Smooth muscle cell (in vitro differentiated cells): ENCODE data around the gene SFXN1. TPM values are rescaled to one million over a fixed set of nuclear protein-coding genes. Genes with fewer than 3 reads are reported as not detected.

Source experiments
- DNase-seq: peaks from one replicate; lab custom pipeline; 2025; ENCODE audit not compliant: unreplicated experiment; lab: John Stamatoyannopoulos, UW
- H2AFZ ChIP-seq: fragments of 200-600 bp; sonication (generic); 2 replicates; pipeline ENCODE4 v1.6.0; 2016; ENCODE audit warnings: antibody characterized with exemption, low read depth, mild to moderate bottlenecking
- H3F3A ChIP-seq: fragments of 200-600 bp; sonication (generic); 2 replicates; pipeline ENCODE4 v1.6.0; 2017; ENCODE audit warnings: antibody characterized with exemption, low read depth
- H3K27ac ChIP-seq: fragments of 200-600 bp; sonication (generic); 2 replicates; pipeline ENCODE4 v1.5.1; 2016; ENCODE audit warnings: low read depth, mild to moderate bottlenecking
- H3K27me3 ChIP-seq: fragments of 200-600 bp; sonication (generic); 2 replicates; pipeline ENCODE4 v1.6.1; 2016; ENCODE audit warnings: low read depth, mild to moderate bottlenecking
- H3K36me3 ChIP-seq: fragments of 200-600 bp; sonication (generic); 2 replicates; pipeline ENCODE4 v1.5.1; 2016; ENCODE audit warnings: low read depth
- H3K4me1 ChIP-seq: fragments of 200-600 bp; sonication (generic); 2 replicates; pipeline ENCODE4 v1.5.1; 2016; ENCODE audit warnings: low read depth
- H3K4me2 ChIP-seq: fragments of 200-600 bp; sonication (generic); 2 replicates; pipeline ENCODE4 v1.6.0; 2016; ENCODE audit warnings: mild to moderate bottlenecking
- H3K4me3 ChIP-seq: fragments of 200-600 bp; sonication (generic); 2 replicates; pipeline ENCODE4 v1.5.1; 2016; ENCODE audit warnings: mild to moderate bottlenecking
- H3K79me2 ChIP-seq: fragments of 200-600 bp; sonication (generic); 2 replicates; pipeline ENCODE4 v1.6.0; 2016; ENCODE audit warnings: low read depth, mild to moderate bottlenecking
- H3K9ac ChIP-seq: fragments of 200-600 bp; sonication (generic); 2 replicates; pipeline ENCODE4 v1.6.0; 2016; ENCODE audit warnings: low read depth
- H3K9me3 ChIP-seq: fragments of 200-600 bp; sonication (generic); replicated peaks from 2 replicates; pipeline ENCODE4 v1.5.1; 2016; ENCODE audit warnings: low read depth
- H4K20me1 ChIP-seq: fragments of 200-600 bp; sonication (generic); 2 replicates; pipeline ENCODE4 v1.6.0; 2016; ENCODE audit warnings: low read depth
- WGBS: methylation state at CpG from one replicate; pipeline ENCODE4 v1.1.7; 2016; ENCODE audit warnings: low lambda C conversion rate; 5-methylcytosine and 5-hydroxymethylcytosine counted together
- polyA plus RNA-seq: library from polyadenylated mRNA; unstranded; fragments of >200 nt; fragmentation: Nextera tagmentation; extraction: Ambion mirVana; gene quantifications from 2 replicates; pipeline ENCODE4 v1.2.1, GENCODE V29; 2016
- total RNA-seq: library from RNA; depleted of rRNA; stranded (reverse); fragments of >200 nt; gene quantifications from 2 replicates; pipeline ENCODE4 v1.2.3, GENCODE V29; 2014
- TF ChIP-seq, protein P1 (sequence below): fragments of 200-600 bp; sonication (generic); IDR thresholded peaks from 2 replicates; pipeline ENCODE4 v1.5.1; 2017; ENCODE audit warnings: borderline replicate concordance, mild to moderate bottlenecking, antibody characterized with exemption; ENCODE audit not compliant: insufficient read depth, poor library complexity, severe bottlenecking

The SFXN1 gene
- total and polyA plus RNA-seq, 2 experiments from 2014 or later: 63.9 to 136 TPM

DNA sequence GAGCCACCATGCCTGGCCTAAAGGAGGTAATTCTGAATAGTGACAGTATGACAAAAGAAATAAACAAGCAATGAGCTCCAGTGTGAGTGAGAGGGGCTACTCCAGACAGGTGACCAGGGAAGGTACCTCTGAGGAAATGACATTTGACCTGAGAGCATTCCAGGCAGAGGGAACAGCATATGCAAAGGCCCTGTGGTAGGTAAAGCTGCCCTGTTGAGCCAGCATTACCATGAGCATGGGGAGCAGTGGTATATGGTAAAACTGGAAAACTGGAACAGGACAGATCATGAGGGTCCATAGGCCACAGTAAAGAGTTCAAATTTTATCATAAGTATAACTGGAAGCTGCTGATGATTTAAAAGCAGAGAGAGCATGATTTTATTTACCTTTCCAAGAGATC is 6.0 kb upstream of the SFXN1 start:
- TF ChIP-seq, protein P1, sequence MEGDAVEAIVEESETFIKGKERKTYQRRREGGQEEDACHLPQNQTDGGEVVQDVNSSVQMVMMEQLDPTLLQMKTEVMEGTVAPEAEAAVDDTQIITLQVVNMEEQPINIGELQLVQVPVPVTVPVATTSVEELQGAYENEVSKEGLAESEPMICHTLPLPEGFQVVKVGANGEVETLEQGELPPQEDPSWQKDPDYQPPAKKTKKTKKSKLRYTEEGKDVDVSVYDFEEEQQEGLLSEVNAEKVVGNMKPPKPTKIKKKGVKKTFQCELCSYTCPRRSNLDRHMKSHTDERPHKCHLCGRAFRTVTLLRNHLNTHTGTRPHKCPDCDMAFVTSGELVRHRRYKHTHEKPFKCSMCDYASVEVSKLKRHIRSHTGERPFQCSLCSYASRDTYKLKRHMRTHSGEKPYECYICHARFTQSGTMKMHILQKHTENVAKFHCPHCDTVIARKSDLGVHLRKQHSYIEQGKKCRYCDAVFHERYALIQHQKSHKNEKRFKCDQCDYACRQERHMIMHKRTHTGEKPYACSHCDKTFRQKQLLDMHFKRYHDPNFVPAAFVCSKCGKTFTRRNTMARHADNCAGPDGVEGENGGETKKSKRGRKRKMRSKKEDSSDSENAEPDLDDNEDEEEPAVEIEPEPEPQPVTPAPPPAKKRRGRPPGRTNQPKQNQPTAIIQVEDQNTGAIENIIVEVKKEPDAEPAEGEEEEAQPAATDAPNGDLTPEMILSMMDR: no peak
- DNase-seq: no peak
- H2AFZ ChIP-seq: no peak overlapping the region
- H3K9me3 ChIP-seq: no peaks in the 10 kb centered on the region
- no peak overlapping the region for H3K9ac ChIP-seq
- no peaks in the 10 kb centered on the region for H3K27me3 ChIP-seq
- H3K4me1 ChIP-seq: no peaks in the 10 kb centered on the region
- no peak overlapping the region for H3K4me3 ChIP-seq
- H3K36me3 ChIP-seq: no peaks in the 10 kb centered on the region
- no peak overlapping the region for H3K4me2 ChIP-seq
- H3F3A ChIP-seq: no peaks in the 10 kb centered on the region
- no peaks in the 10 kb centered on the region for H4K20me1 ChIP-seq
- H3K79me2 ChIP-seq: no peaks in the 10 kb centered on the region
- H3K27ac ChIP-seq: no peak overlapping the region

DNA sequence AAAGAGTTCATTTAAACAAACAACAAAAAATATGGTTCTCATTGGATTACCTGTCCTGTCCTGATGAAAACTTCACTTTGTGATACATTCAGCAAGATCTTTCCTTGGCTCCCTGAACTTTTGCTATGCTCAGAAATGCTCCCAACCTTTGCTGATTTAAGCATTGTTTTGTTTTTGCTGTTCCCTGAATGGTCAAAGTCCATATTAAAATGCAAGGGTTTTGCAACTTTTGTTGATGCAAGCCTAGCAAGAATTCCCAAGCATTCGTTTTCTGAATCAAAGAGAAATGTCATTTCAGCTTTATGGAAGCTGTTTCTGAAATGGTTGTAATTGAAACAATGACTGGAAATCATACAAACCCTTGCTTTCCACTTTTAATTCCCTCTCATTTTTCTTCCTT is 3.1 kb upstream of the SFXN1 start:
- H3K27ac ChIP-seq: no peak overlapping the region
- H3K79me2 ChIP-seq: peaks cover 18% of the 10 kb centered on the region
- no peak overlapping the region for H3K9ac ChIP-seq
- H3K27me3 ChIP-seq: no peaks in the 10 kb centered on the region
- WGBS: 86% methylated on average over 1 of the region's 1 CpG
- no peaks in the 10 kb centered on the region for H3K36me3 ChIP-seq
- no peaks in the 10 kb centered on the region for H3K9me3 ChIP-seq
- no peaks in the 10 kb centered on the region for H3F3A ChIP-seq
- peaks cover 8% of the 10 kb centered on the region for H3K4me1 ChIP-seq
- H3K4me3 ChIP-seq: no peak overlapping the region
- H4K20me1 ChIP-seq: peaks cover 6% of the 10 kb centered on the region
- H2AFZ ChIP-seq: no peak overlapping the region
- no peak for DNase-seq
- no peak overlapping the region for H3K4me2 ChIP-seq
- TF ChIP-seq, protein P1: no peak

DNA sequence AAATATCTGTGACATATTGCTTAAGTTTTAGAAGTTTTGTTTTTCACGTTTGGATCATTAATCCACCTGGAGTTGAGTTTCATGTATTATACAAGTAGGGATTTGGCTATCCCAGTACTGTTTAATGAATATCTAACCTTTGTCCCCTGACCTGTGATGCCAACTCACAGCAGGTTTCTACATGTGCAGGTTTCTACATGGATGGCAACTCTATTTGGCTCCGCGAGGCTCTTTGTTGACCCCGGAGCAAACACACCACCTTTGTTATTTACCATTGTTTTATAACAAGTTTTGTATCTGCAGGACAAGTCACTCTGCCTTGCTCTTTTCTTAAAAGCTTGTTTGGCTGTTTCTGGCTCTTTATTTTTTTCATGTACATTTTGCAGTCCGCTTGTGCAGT is 920 bp upstream of the SFXN1 start:
- no peaks in the 10 kb centered on the region for H3K36me3 ChIP-seq
- H3K4me1 ChIP-seq: peaks cover 8% of the 10 kb centered on the region
- H3K79me2 ChIP-seq: peaks cover 40% of the 10 kb centered on the region
- DNase-seq: no peak
- H3K9me3 ChIP-seq: no peaks in the 10 kb centered on the region
- WGBS: 96% methylated on average over 5 of the region's 5 CpGs
- H3K27ac ChIP-seq: no peak overlapping the region
- no peak overlapping the region for H2AFZ ChIP-seq
- no peak overlapping the region for H3K4me2 ChIP-seq
- TF ChIP-seq, protein P1: no peak
- H3K4me3 ChIP-seq: no peak overlapping the region
- no peak overlapping the region for H3K9ac ChIP-seq
- H4K20me1 ChIP-seq: peaks cover 27% of the 10 kb centered on the region
- no peaks in the 10 kb centered on the region for H3K27me3 ChIP-seq
- no peaks in the 10 kb centered on the region for H3F3A ChIP-seq

DNA sequence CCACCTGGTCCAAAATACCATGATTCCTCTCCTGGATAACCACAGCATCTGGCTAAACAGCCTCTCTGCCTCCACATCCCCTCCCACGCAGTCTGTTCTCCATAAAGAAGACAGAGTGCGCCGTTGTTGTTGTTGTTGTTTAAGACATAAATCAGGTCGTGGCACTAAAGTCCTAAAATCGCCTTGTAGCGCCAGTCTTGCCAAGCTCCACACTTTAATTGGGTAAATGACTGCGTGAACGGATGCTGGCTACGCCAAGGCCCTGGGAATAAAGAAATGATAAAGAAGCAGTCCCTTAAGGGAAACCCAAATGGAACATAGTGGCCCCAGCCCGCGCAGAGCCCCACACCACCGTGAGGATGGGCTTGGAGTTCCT is 364 bp upstream of the SFXN1 start:
- Histone ChIP-seq H3K9ac (peak overlapping the region; percentile 69), H3K27ac (no peak overlapping the region), H3K4me2 (peak overlapping the region; percentile 86), H4K20me1 (peaks cover 32% of the 10 kb centered on the region), H3F3A (no peaks in the 10 kb centered on the region), H2AFZ (peak overlapping the region; percentile 67), H3K79me2 (peaks cover 46% of the 10 kb centered on the region), H3K9me3 (no peaks in the 10 kb centered on the region), H3K27me3 (no peaks in the 10 kb centered on the region), H3K4me3 (peak overlapping the region; percentile 62), H3K4me1 (peaks cover 8% of the 10 kb centered on the region), H3K36me3 (no peaks in the 10 kb centered on the region)
- WGBS: 6% methylated on average over 12 of the region's 12 CpGs
- no peak for DNase-seq
- TF ChIP-seq, protein P1: no peak
